Chondrocyte (in vitro differentiated cells): Measurements from ENCODE around the gene EGR1. TPM values are rescaled to one million over a fixed set of nuclear protein-coding genes. Genes with fewer than 3 reads are reported as not detected.

Source experiments
- DNase-seq: peaks from one replicate; pipeline ENCODE4 v3.0.0; 2021; ENCODE audit warnings: mixed read lengths, low spot score
- H3K27ac Mint-ChIP-seq: one replicate; pipeline ENCODE4 v1.8.0; 2021; ENCODE audit warnings: mild to moderate bottlenecking, moderate library complexity, mixed read lengths; ENCODE audit not compliant: unreplicated experiment
- H3K27me3 Mint-ChIP-seq: 2 replicates; pipeline ENCODE4 v1.8.0; 2021; ENCODE audit warnings: low read depth, mixed read lengths
- H3K36me3 Mint-ChIP-seq: 2 replicates; pipeline ENCODE4 v1.8.0; 2021; ENCODE audit warnings: low read depth, mixed read lengths
- H3K4me1 Mint-ChIP-seq: 2 replicates; pipeline ENCODE4 v1.8.0; 2021; ENCODE audit warnings: low read depth, mild to moderate bottlenecking, mixed read lengths
- H3K4me3 Mint-ChIP-seq: one replicate; pipeline ENCODE4 v1.8.0; 2021; ENCODE audit warnings: mild to moderate bottlenecking, moderate library complexity, mixed read lengths; ENCODE audit not compliant: unreplicated experiment
- H3K9me3 Mint-ChIP-seq: 2 replicates; pipeline ENCODE4 v1.8.0; 2021; ENCODE audit warnings: low read depth, mixed read lengths
- total RNA-seq: library from RNA; stranded (reverse); gene quantifications from 3 replicates; pipeline ENCODE4 v1.2.1, GENCODE V29; 2021
- TF ChIP-seq, protein P1 (sequence below): fragments of 200-600 bp; sonication (generic); IDR thresholded peaks from 2 replicates; pipeline ENCODE4 v1.5.0; 2021; ENCODE audit warnings: antibody characterized with exemption, mild to moderate bottlenecking, moderate library complexity

EGR1 gene
- total RNA-seq, 1 donor from 2014 or later = 82.5 TPM

DNA sequence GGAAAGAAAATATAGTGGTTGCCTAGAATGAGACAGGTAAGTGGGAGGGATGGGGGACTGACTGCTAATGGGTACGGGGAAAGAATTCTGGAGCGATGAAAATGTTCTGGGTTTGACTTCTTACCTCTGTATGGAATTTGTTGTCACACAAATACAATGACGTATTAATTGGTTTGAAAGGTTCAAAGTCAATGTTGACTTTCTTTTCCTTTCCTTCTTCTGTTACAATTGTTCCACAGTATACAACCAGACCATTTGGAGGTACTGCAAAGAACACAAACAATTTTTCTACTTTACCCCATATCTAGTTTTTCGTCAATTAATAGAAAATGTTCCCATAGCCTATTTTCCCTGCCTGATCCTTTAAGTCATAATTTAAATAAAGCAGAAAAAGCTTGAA, 52.2 kb downstream of the EGR1 start:
- peaks cover 26% of the 10 kb centered on the region for H3K36me3 Mint-ChIP-seq
- H3K27me3 Mint-ChIP-seq = no peaks in the 10 kb centered on the region

More for the DNA sequence above, 52.2 kb downstream of the EGR1 start:
- no peak overlapping the region for H3K27ac Mint-ChIP-seq
- DNase-seq = no peak
- TF ChIP-seq, protein P1, sequence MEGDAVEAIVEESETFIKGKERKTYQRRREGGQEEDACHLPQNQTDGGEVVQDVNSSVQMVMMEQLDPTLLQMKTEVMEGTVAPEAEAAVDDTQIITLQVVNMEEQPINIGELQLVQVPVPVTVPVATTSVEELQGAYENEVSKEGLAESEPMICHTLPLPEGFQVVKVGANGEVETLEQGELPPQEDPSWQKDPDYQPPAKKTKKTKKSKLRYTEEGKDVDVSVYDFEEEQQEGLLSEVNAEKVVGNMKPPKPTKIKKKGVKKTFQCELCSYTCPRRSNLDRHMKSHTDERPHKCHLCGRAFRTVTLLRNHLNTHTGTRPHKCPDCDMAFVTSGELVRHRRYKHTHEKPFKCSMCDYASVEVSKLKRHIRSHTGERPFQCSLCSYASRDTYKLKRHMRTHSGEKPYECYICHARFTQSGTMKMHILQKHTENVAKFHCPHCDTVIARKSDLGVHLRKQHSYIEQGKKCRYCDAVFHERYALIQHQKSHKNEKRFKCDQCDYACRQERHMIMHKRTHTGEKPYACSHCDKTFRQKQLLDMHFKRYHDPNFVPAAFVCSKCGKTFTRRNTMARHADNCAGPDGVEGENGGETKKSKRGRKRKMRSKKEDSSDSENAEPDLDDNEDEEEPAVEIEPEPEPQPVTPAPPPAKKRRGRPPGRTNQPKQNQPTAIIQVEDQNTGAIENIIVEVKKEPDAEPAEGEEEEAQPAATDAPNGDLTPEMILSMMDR = no peak
- peaks cover 12% of the 10 kb centered on the region for H3K4me1 Mint-ChIP-seq
- H3K9me3 Mint-ChIP-seq = no peaks in the 10 kb centered on the region
- no peak overlapping the region for H3K4me3 Mint-ChIP-seq

Other genes with a start within 250 kb of the EGR1 start
- 0.12 to 0.23 TPM in 2 of 3 replicates, not detected in the other for gene GFRA3, start 190.9 kb upstream of the EGR1 start, total RNA-seq
- gene CDC25C, start 133.7 kb upstream of the EGR1 start, total RNA-seq = 1.2 to 1.6 TPM (median 1.6 TPM) in 3 replicates
- gene FAM53C, start 127.2 kb upstream of the EGR1 start, total RNA-seq = 34.3 to 34.8 TPM (median 34.7 TPM) in 3 replicates
- 37.6 to 51.5 TPM (median 39.1 TPM) in 3 replicates for gene KDM3B, start 112.8 kb upstream of the EGR1 start, total RNA-seq
- gene REEP2, start 26.4 kb upstream of the EGR1 start, total RNA-seq = 30.2 to 35.1 TPM (median 34.6 TPM) in 3 replicates
- 85.2 to 92.1 TPM (median 88.6 TPM) in 3 replicates for gene ETF1, start 77.8 kb downstream of the EGR1 start, total RNA-seq
- 164 to 241 TPM (median 237 TPM) in 3 replicates for gene HSPA9, start 109.9 kb downstream of the EGR1 start, total RNA-seq